ENCODE results near the gene TAF1B. TPM values are rescaled to one million over a fixed set of nuclear protein-coding genes. Genes with fewer than 3 reads are reported as not detected.

Gene TAF1B
- total RNA-seq, 5 donors from 2014 or later (not counting 1 experiment from before 2014, with no cell fraction given): 9.2 to 21.7 (median 15.2) TPM

- DNase-seq (no peak), ATAC-seq (replicated peaks in 1 of 4) (no peak)
- 88% methylated on average over 15 of the region's 18 CpGs for WGBS (ENCODE audit: insufficient coverage)
- H3K4me3 ChIP-seq (ENCODE audit: control insufficient read depth in 1 of 2, extremely low read depth in 1 of 2, low read length in 1 of 2): no peak overlapping the region
- H3K27me3 Mint-ChIP-seq: peaks cover 1 to 6% of the 10 kb centered on the region in 2 donors
- no peak overlapping the region for H3K27ac ChIP-seq (ENCODE audit: low read length)
- ChIA-PET CTCF (interaction anchor here (0.8 to 1.5 kb wide), 4 partner anchors 11 to 236 kb away, joined by 3 to 7 read pairs (median 4); no protein-coding TSS in a partner anchor), POLR2A (no interaction called here)
- peaks cover 6 to 52% of the 10 kb centered on the region in 2 experiments for H3K4me1 ChIP-seq (ENCODE audit: control insufficient read depth in 1 of 2, extremely low read depth in 1 of 2, insufficient read depth in 2 of 2, low read length in 2 of 2)
- no peaks in the 10 kb centered on the region for H3K9me3 Mint-ChIP-seq
- no peaks in the 10 kb centered on the region for H3K36me3 Mint-ChIP-seq
- no peaks in the 10 kb centered on the region for H3K36me3 ChIP-seq (ENCODE audit: control insufficient read depth in 2 of 2, extremely low read depth in 1 of 2, insufficient read depth in 1 of 2, low read length in 1 of 2)
- peaks cover 17 to 44% (median 25%) of the 10 kb centered on the region in 3 donors for H3K4me1 Mint-ChIP-seq
- H3K4me3 Mint-ChIP-seq: no peak overlapping the region
- H3K27ac Mint-ChIP-seq: no peak overlapping the region
- H3K9me3 ChIP-seq: no peaks in the 10 kb centered on the region
- peaks cover 0 to 12% of the 10 kb centered on the region in 2 experiments for H3K27me3 ChIP-seq (replicated peaks in 1 of 2; ENCODE audit: control insufficient read depth in 2 of 2, extremely low read depth in 1 of 2, insufficient read depth in 2 of 2, low read length in 1 of 2)
Observed at GRCh38 chr2:9797681-9798556, 45.4 kb upstream of the TAF1B start.

GRCh38 chr2:9799011-9799596 is 44.2 kb upstream of the TAF1B start:
- no peaks in the 10 kb centered on the region for H3K9me3 Mint-ChIP-seq
- peak overlapping the region in 1 of 2 donors; percentile 27 for H3K27ac Mint-ChIP-seq
- H3K27me3 ChIP-seq (replicated peaks in 1 of 2; ENCODE audit: control insufficient read depth in 2 of 2, extremely low read depth in 1 of 2, insufficient read depth in 2 of 2, low read length in 1 of 2): peaks cover 0 to 8% of the 10 kb centered on the region in 2 experiments
- ATAC-seq (replicated peaks in 1 of 4): peak in 3 of 4 experiments; percentile 21 to 47 (median 36)
- no peaks in the 10 kb centered on the region for H3K36me3 ChIP-seq (ENCODE audit: control insufficient read depth in 2 of 2, extremely low read depth in 1 of 2, insufficient read depth in 1 of 2, low read length in 1 of 2)
- H3K9me3 ChIP-seq: no peaks in the 10 kb centered on the region
- peak overlapping the region in 2 of 3 donors; percentile 47 to 77 for H3K4me3 Mint-ChIP-seq
- 38% methylated on average over 6 of the region's 11 CpGs for WGBS (ENCODE audit: insufficient coverage)
- no peak for DNase-seq
- H3K27me3 Mint-ChIP-seq: peaks cover 1 to 5% of the 10 kb centered on the region in 2 donors
- peaks cover 17 to 41% (median 25%) of the 10 kb centered on the region in 3 donors for H3K4me1 Mint-ChIP-seq
- H3K36me3 Mint-ChIP-seq: no peaks in the 10 kb centered on the region
- H3K27ac ChIP-seq (ENCODE audit: low read length): peak overlapping the region; percentile 86
- ChIA-PET CTCF (interaction anchor here (0.5 to 2.4 kb wide), 15 partner anchors 10 to 250 kb away, joined by 3 to 11 read pairs (median 4); partner anchors contain the start of gene TAF1B (in 1 of the 2)), POLR2A (interaction anchor here in 1 of 2 donors (1.0 kb wide), 1 partner anchor 17 kb away, joined by 3 read pairs; no protein-coding TSS in a partner anchor)
- H3K4me3 ChIP-seq (ENCODE audit: control insufficient read depth in 1 of 2, extremely low read depth in 1 of 2, low read length in 1 of 2): peak overlapping the region; percentile 26 to 40
- H3K4me1 ChIP-seq (ENCODE audit: control insufficient read depth in 1 of 2, extremely low read depth in 1 of 2, insufficient read depth in 2 of 2, low read length in 2 of 2): peaks cover 6 to 48% of the 10 kb centered on the region in 2 experiments

- Histone ChIP-seq H3K4me3 (ENCODE audit: control insufficient read depth in 1 of 2, extremely low read depth in 1 of 2, low read length in 1 of 2) (peak overlapping the region in 1 of 2 donors; percentile 26), H3K27ac (ENCODE audit: low read length) (peak overlapping the region; percentile 86), H3K4me1 (ENCODE audit: control insufficient read depth in 1 of 2, extremely low read depth in 1 of 2, insufficient read depth in 2 of 2, low read length in 2 of 2) (peaks cover 6 to 48% of the 10 kb centered on the region in 2 experiments), H3K27me3 (replicated peaks in 1 of 2; ENCODE audit: control insufficient read depth in 2 of 2, extremely low read depth in 1 of 2, insufficient read depth in 2 of 2, low read length in 1 of 2) (peaks cover 0 to 8% of the 10 kb centered on the region in 2 experiments), H3K36me3 (ENCODE audit: control insufficient read depth in 2 of 2, extremely low read depth in 1 of 2, insufficient read depth in 1 of 2, low read length in 1 of 2) (no peaks in the 10 kb centered on the region), H3K9me3 (no peaks in the 10 kb centered on the region)
- H3K27me3 Mint-ChIP-seq: peaks cover 0 to 1% of the 10 kb centered on the region in 2 donors
- no peaks in the 10 kb centered on the region for H3K36me3 Mint-ChIP-seq
- no peaks in the 10 kb centered on the region for H3K9me3 Mint-ChIP-seq
- ChIA-PET POLR2A (interaction anchor here in 1 of 2 donors (1.0 kb wide), 1 partner anchor 18 kb away, joined by 3 read pairs; no protein-coding TSS in a partner anchor), CTCF (interaction anchor here (0.5 to 2.4 kb wide), 24 partner anchors 11 to 1462 kb away, joined by 3 to 11 read pairs (median 4); partner anchors contain the start of gene TAF1B (in 1 of the 2))
- ATAC-seq (replicated peaks in 1 of 4) (peak; percentile 85 to 92 (median 88)), DNase-seq (peak; percentile 50 to 91 (median 76))
- H3K27ac Mint-ChIP-seq: peak overlapping the region; percentile 30 to 87
- peak overlapping the region; percentile 47 to 77 (median 47) for H3K4me3 Mint-ChIP-seq
- H3K4me1 Mint-ChIP-seq: peaks cover 17 to 40% (median 25%) of the 10 kb centered on the region in 3 donors
- 30% methylated on average over 10 of the region's 14 CpGs for WGBS (ENCODE audit: insufficient coverage)
Observed at GRCh38 chr2:9799729-9800632, 43.3 kb upstream of the TAF1B start.

GRCh38 chr2:9800639-9800974 is 42.7 kb upstream of the TAF1B start:
- Histone ChIP-seq H3K4me1 (ENCODE audit: control insufficient read depth in 1 of 2, extremely low read depth in 1 of 2, insufficient read depth in 2 of 2, low read length in 2 of 2) (peaks cover 6 to 48% of the 10 kb centered on the region in 2 experiments), H3K36me3 (ENCODE audit: control insufficient read depth in 2 of 2, extremely low read depth in 1 of 2, insufficient read depth in 1 of 2, low read length in 1 of 2) (no peaks in the 10 kb centered on the region), H3K27ac (ENCODE audit: low read length) (peak overlapping the region; percentile 86), H3K4me3 (ENCODE audit: control insufficient read depth in 1 of 2, extremely low read depth in 1 of 2, low read length in 1 of 2) (no peak overlapping the region), H3K9me3 (no peaks in the 10 kb centered on the region), H3K27me3 (replicated peaks in 1 of 2; ENCODE audit: control insufficient read depth in 2 of 2, extremely low read depth in 1 of 2, insufficient read depth in 2 of 2, low read length in 1 of 2) (peaks cover 0 to 8% of the 10 kb centered on the region in 2 experiments)
- ATAC-seq (replicated peaks in 1 of 4) (no peak), DNase-seq (no peak)
- WGBS (ENCODE audit: insufficient coverage): 89% methylated on average over 3 of the region's 5 CpGs
- no peaks in the 10 kb centered on the region for H3K36me3 Mint-ChIP-seq
- ChIA-PET POLR2A (no interaction called here), CTCF (interaction anchor here (0.5 to 2.4 kb wide), 12 partner anchors 11 to 1463 kb away, joined by 3 to 11 read pairs (median 3); partner anchors contain the start of gene TAF1B (in 1 of the 2))
- H3K27ac Mint-ChIP-seq: no peak overlapping the region
- peaks cover 17 to 40% (median 25%) of the 10 kb centered on the region in 3 donors for H3K4me1 Mint-ChIP-seq
- H3K4me3 Mint-ChIP-seq: no peak overlapping the region
- H3K27me3 Mint-ChIP-seq: peaks cover 0 to 1% of the 10 kb centered on the region in 2 donors
- H3K9me3 Mint-ChIP-seq: no peaks in the 10 kb centered on the region

- Mint-ChIP-seq H3K4me3 (no peak overlapping the region), H3K27ac (peak overlapping the region; percentile 73 to 89), H3K27me3 (peaks cover 0 to 1% of the 10 kb centered on the region in 2 donors), H3K9me3 (no peaks in the 10 kb centered on the region), H3K36me3 (no peaks in the 10 kb centered on the region), H3K4me1 (peaks cover 17 to 40% (median 25%) of the 10 kb centered on the region in 3 donors)
- peaks cover 0 to 8% of the 10 kb centered on the region in 2 experiments for H3K27me3 ChIP-seq (replicated peaks in 1 of 2; ENCODE audit: control insufficient read depth in 2 of 2, extremely low read depth in 1 of 2, insufficient read depth in 2 of 2, low read length in 1 of 2)
- ChIA-PET POLR2A (no interaction called here), CTCF (interaction anchor here (0.6 to 2.4 kb wide), 8 partner anchors 10 to 183 kb away, joined by 3 to 11 read pairs (median 4); partner anchors contain the start of gene TAF1B (in 1 of the 2))
- WGBS (ENCODE audit: insufficient coverage): 62% methylated on average over 19 of the region's 25 CpGs
- H3K4me3 ChIP-seq (ENCODE audit: control insufficient read depth in 1 of 2, extremely low read depth in 1 of 2, low read length in 1 of 2): no peak overlapping the region
- peak; percentile 25 to 76 (median 52) for ATAC-seq (replicated peaks in 1 of 4)
- H3K4me1 ChIP-seq (ENCODE audit: control insufficient read depth in 1 of 2, extremely low read depth in 1 of 2, insufficient read depth in 2 of 2, low read length in 2 of 2): peaks cover 6 to 48% of the 10 kb centered on the region in 2 experiments
- no peaks in the 10 kb centered on the region for H3K9me3 ChIP-seq
- H3K27ac ChIP-seq (ENCODE audit: low read length): peak overlapping the region; percentile 86
- H3K36me3 ChIP-seq (ENCODE audit: control insufficient read depth in 2 of 2, extremely low read depth in 1 of 2, insufficient read depth in 1 of 2, low read length in 1 of 2): no peaks in the 10 kb centered on the region
- DNase-seq: peak in 33 of 35 experiments; percentile 19 to 72 (median 37)
Observed at GRCh38 chr2:9800975-9801726, 42.1 kb upstream of the TAF1B start.
